Kidney (tissue), 14 donors: ENCODE measurements around the gene ZNF200. TPM values are rescaled to one million over a fixed set of nuclear protein-coding genes. Genes with fewer than 3 reads are reported as not detected.

Source experiments
- DNase-seq, 5 donors: peaks; one replicate each; pipeline ENCODE4 v3.0.0-alpha.2; 2013 to 2020
- FAIRE-seq: peaks from 2 replicates; lab custom pipeline; 2012; peaks lifted over from hg19 to GRCh38; lab: Jason Lieb, UNC
- H3K27ac ChIP-seq, 2 donors: one replicate each; pipeline ENCODE4 v1.7.0; 2013; ENCODE audit warnings: low read depth in 2 of 2, low read length in 2 of 2, inconsistent platforms in 1 of 2
- H3K27me3 ChIP-seq: one replicate; pipeline ENCODE4 v1.7.1; 2013; ENCODE audit warnings: low read length, inconsistent platforms; ENCODE audit not compliant: control insufficient read depth, insufficient read depth
- H3K36me3 ChIP-seq, 3 donors: one replicate each; pipeline versions ENCODE4 v1.7.0 to v1.7.1; 2013; ENCODE audit warnings: low read length in 3 of 3, control low read depth in 1 of 3, inconsistent platforms in 1 of 3; ENCODE audit not compliant: insufficient read depth in 3 of 3, control insufficient read depth in 2 of 3
- H3K4me1 ChIP-seq, 3 donors: one replicate each; pipeline versions ENCODE4 v1.7.0 to v1.7.1; 2013; ENCODE audit warnings: low read length in 3 of 3, inconsistent platforms in 1 of 3, low read depth in 1 of 3; ENCODE audit not compliant: control insufficient read depth in 2 of 3, insufficient read depth in 2 of 3
- H3K4me3 ChIP-seq, 3 donors: one replicate each; pipeline versions ENCODE4 v1.7.0 to v1.8.1; 2013; ENCODE audit warnings: low read length in 3 of 3, control low read depth in 1 of 3, inconsistent platforms in 1 of 3
- H3K9ac ChIP-seq, 3 donors: one replicate each; pipeline versions ENCODE4 v1.7.0 to v1.7.1; 2013; ENCODE audit warnings: low read length in 3 of 3, control low read depth in 1 of 3, inconsistent platforms in 1 of 3
- H3K9me3 ChIP-seq, 3 donors: one replicate each; pipeline versions ENCODE4 v1.7.0 to v1.7.1; 2013; ENCODE audit warnings: low read length in 3 of 3, control low read depth in 1 of 3, inconsistent platforms in 1 of 3; ENCODE audit not compliant: control insufficient read depth in 2 of 3, insufficient read depth in 1 of 3
- intact Hi-C: fragments of 100-400 bp; cut with DNase I; formaldehyde crosslinking; loops from one replicate; pipeline ENCODE4 v1.11.1; 2022
- polyA plus RNA-seq: library from polyadenylated mRNA; stranded (reverse); fragments of 350-450 nt; fragmentation: Illumina TruSeq; extraction: RNeasy Lipid Tissue Mini Kit (QIAGEN cat#74804); gene quantifications from one replicate; pipeline ENCODE4 v1.2.3, GENCODE V29; 2014; ENCODE audit warnings: low read depth, low replicate concordance; ENCODE audit not compliant: insufficient read depth
- total RNA-seq: library from RNA; stranded (reverse); fragmentation: NEBNext Ultra II Directional; extraction: Animal tissue kit (Norgen Biotek cat#: 25700); gene quantifications from one replicate; pipeline ENCODE4 v1.2.1, GENCODE V29; 2021
- TF ChIP-seq, protein P1 (sequence below): IDR thresholded peaks from 3 replicates; pipeline ENCODE4 v1.5.1; 2012; ENCODE audit warnings: mild to moderate bottlenecking, moderate library complexity, borderline replicate concordance; ENCODE audit not compliant: insufficient read depth; ENCODE audit errors: extremely low read depth
- donor health status: control.
- donor health status: control.
- donor health status: control.
- donor health status: control.
- donor health status: control.
- donor health status: DM: yes; HTN: yes; CAD: no.
- donor health status: Normal renal cell carcinoma (clear cell type).

The ZNF200 gene
- total and polyA plus RNA-seq, 2 donors from 2014 or later: 3.3 to 9.6 TPM

DNA sequence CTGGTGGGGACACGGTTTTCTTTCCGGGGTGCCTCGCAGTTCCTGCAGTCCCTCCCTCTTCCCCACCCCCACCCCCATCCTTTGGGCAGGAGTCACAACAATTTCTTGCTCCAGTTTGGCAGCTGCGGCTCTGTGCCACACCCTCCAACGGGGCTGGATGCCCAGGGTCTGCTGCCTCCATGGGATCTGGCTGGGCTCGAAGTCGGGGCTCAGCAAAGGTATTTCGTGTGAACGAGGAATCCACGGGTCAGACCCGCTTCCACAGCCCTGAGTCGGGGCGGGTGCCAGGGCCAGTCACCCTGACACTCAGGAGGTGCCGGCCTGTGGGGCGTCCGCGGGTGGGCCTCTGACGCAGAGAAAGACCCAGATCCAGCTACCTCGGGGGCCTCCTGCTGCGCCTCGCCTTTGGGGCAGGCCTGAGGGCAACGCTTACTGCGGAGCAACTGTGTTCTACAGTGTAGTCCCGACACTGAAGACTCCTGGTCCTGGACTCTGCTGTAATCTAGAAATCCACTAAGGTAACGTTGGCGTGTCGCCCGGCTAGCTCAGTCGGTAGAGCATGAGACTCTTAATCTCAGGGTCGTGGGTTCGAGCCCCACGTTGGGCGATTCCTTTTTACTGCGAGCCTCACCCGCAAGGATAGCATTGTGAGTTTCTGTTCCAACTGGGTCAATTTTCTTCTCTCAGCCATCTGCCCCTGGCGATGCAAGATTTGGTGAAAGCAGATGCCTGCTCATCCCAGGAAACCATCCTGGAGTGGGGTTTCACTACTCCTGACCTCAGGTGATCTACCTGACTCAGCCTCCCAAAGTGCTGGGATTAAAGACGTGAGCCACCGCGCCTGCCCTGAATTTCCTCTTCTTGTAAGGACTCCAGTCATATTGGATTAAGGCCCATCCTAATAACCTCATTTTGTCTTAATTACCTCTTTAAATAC lies 59.5 kb downstream of the ZNF200 start:
- DNase-seq (peak in 2 of 5 donors; percentile 11 to 53), FAIRE-seq (no peak)
- Histone ChIP-seq H3K4me3 (no peak overlapping the region), H3K27me3 (peaks cover 55% of the 10 kb centered on the region), H3K9me3 (no peaks in the 10 kb centered on the region), H3K27ac (no peak overlapping the region), H3K9ac (no peak overlapping the region), H3K4me1 (no peaks in the 10 kb centered on the region), H3K36me3 (no peaks in the 10 kb centered on the region)
- TF ChIP-seq, protein P1, sequence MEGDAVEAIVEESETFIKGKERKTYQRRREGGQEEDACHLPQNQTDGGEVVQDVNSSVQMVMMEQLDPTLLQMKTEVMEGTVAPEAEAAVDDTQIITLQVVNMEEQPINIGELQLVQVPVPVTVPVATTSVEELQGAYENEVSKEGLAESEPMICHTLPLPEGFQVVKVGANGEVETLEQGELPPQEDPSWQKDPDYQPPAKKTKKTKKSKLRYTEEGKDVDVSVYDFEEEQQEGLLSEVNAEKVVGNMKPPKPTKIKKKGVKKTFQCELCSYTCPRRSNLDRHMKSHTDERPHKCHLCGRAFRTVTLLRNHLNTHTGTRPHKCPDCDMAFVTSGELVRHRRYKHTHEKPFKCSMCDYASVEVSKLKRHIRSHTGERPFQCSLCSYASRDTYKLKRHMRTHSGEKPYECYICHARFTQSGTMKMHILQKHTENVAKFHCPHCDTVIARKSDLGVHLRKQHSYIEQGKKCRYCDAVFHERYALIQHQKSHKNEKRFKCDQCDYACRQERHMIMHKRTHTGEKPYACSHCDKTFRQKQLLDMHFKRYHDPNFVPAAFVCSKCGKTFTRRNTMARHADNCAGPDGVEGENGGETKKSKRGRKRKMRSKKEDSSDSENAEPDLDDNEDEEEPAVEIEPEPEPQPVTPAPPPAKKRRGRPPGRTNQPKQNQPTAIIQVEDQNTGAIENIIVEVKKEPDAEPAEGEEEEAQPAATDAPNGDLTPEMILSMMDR: no peak
- intact Hi-C loops: no loop called here

DNA sequence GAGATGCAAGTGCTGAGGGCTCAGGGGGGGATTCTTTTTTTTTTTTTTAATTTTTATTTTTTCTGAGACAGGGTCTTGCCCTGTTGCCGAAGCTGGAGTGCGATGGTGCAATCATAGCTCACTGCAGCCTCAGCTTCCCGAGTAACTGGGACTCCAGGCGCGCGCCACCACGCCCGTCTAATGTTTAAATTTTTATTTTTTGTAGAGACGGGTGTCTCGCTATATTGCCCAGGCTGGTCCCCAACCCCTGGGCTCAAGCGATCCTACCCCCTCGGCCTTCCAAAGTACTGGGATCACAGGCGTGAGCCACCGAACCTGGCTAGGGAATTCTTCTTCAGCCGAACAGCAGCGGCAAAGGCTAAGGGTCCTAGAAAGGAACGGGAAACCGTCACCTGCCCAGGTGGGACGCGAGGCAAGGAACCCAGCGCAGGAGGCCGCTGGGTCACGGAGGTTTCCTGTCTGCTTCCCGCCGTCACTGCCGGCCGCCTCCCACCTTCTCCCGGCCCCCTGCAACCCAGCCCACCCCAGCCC lies 60.3 kb downstream of the ZNF200 start:
- Histone ChIP-seq H3K27me3 (peaks cover 56% of the 10 kb centered on the region), H3K36me3 (no peaks in the 10 kb centered on the region), H3K4me3 (no peak overlapping the region), H3K4me1 (no peaks in the 10 kb centered on the region), H3K9ac (no peak overlapping the region), H3K27ac (no peak overlapping the region), H3K9me3 (no peaks in the 10 kb centered on the region)
- intact Hi-C loops: no loop called here
- peak in 1 of 5 donors; percentile 34 for DNase-seq
- TF ChIP-seq, protein P1: no peak
- FAIRE-seq: no peak

DNA sequence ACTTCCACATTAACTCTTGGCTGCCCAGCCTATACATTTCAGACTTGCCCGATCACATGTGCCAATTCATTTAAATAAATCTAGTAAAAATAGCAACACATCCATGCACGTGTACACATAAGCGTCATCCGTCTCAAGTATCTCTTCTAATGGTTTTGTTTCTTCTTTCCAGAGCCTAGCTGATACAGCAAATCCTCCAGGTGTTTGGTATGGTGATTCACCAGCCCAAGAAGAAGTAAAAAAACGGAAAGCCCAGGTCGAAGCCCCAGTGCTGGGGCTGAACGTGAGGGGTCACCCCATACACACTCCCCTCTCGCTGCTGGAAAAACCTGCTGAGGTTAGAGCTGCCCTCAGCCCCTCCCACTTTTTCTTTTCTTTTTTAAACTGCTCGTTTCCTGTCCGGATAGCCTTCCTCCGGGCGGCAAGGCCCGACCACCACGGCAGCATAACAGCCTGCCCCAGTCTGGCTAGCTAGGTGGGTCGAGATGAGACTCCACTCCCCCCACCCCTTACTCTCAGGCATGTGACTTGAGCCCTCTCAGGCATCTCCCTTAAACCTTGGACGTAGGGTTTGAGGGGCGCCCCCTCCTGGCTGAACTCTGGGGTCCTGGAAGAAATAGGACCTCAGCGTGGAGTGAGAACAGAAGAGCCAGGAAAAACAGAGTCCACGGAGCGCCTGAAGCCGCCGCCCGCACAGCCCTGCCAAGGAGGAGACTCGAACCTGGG lies 60.9 kb downstream of the ZNF200 start:
- H3K4me1 ChIP-seq: no peaks in the 10 kb centered on the region
- intact Hi-C loops: no loop called here
- no peak overlapping the region for H3K9ac ChIP-seq
- TF ChIP-seq, protein P1: no peak
- H3K9me3 ChIP-seq: no peaks in the 10 kb centered on the region
- no peaks in the 10 kb centered on the region for H3K36me3 ChIP-seq
- H3K27ac ChIP-seq: no peak overlapping the region
- no peak for FAIRE-seq
- peak in 3 of 5 donors; percentile 37 to 57 (median 49) for DNase-seq
- H3K27me3 ChIP-seq: peaks cover 56% of the 10 kb centered on the region
- no peak overlapping the region for H3K4me3 ChIP-seq

Other genes with a start within 250 kb of the ZNF200 start
- gene CLDN9, start 222.2 kb downstream of the ZNF200 start, total RNA-seq: 0.60 TPM
- gene CLDN9, start 222.2 kb downstream of the ZNF200 start, polyA plus RNA-seq: not detected
- 0.47 TPM for gene CLDN6, start 217.0 kb downstream of the ZNF200 start, total RNA-seq
- not detected for gene CLDN6, start 217.0 kb downstream of the ZNF200 start, polyA plus RNA-seq
- gene TNFRSF12A, start 214.8 kb downstream of the ZNF200 start, total RNA-seq: 114 TPM
- 87.3 TPM for gene TNFRSF12A, start 214.8 kb downstream of the ZNF200 start, polyA plus RNA-seq
- 61.3 TPM for gene HCFC1R1, start 211.2 kb downstream of the ZNF200 start, total RNA-seq
- gene HCFC1R1, start 211.2 kb downstream of the ZNF200 start, polyA plus RNA-seq: 332 TPM
- 26.1 TPM for gene THOC6, start 211.1 kb downstream of the ZNF200 start, total RNA-seq
- 21.2 TPM for gene THOC6, start 211.1 kb downstream of the ZNF200 start, polyA plus RNA-seq
- gene BICDL2, start 198.2 kb downstream of the ZNF200 start, total RNA-seq: 12.1 TPM
- 2.9 TPM for gene BICDL2, start 198.2 kb downstream of the ZNF200 start, polyA plus RNA-seq
- gene MMP25, start 188.6 kb downstream of the ZNF200 start, total RNA-seq: 1.7 TPM
- gene MMP25, start 188.6 kb downstream of the ZNF200 start, polyA plus RNA-seq: 0.65 TPM
- gene IL32, start 169.5 kb downstream of the ZNF200 start, total RNA-seq: 181 TPM
- 495 TPM for gene IL32, start 169.5 kb downstream of the ZNF200 start, polyA plus RNA-seq
- not detected for gene ZSCAN10, start 135.9 kb downstream of the ZNF200 start, total RNA-seq
- not detected for gene ZSCAN10, start 135.9 kb downstream of the ZNF200 start, polyA plus RNA-seq
- 12.7 TPM for gene ZNF205, start 122.6 kb downstream of the ZNF200 start, total RNA-seq
- 14.1 TPM for gene ZNF205, start 122.6 kb downstream of the ZNF200 start, polyA plus RNA-seq
- gene ZNF213, start 100.1 kb downstream of the ZNF200 start, total RNA-seq: 12.5 TPM
- 5.6 TPM for gene ZNF213, start 100.1 kb downstream of the ZNF200 start, polyA plus RNA-seq
- not detected for gene OR1F1, start 47.0 kb downstream of the ZNF200 start, total RNA-seq
- gene OR1F1, start 47.0 kb downstream of the ZNF200 start, polyA plus RNA-seq: not detected
- 4.1 TPM for gene MEFV, start 21.5 kb upstream of the ZNF200 start, total RNA-seq
- gene MEFV, start 21.5 kb upstream of the ZNF200 start, polyA plus RNA-seq: not detected
- gene ZNF263, start 48.3 kb upstream of the ZNF200 start, total RNA-seq: 29.7 TPM
- gene ZNF263, start 48.3 kb upstream of the ZNF200 start, polyA plus RNA-seq: 14.6 TPM
- gene TIGD7, start 70.3 kb upstream of the ZNF200 start, total RNA-seq: 7.5 TPM
- 4.2 TPM for gene TIGD7, start 70.3 kb upstream of the ZNF200 start, polyA plus RNA-seq
- gene ZNF75A, start 70.3 kb upstream of the ZNF200 start, total RNA-seq: 41.3 TPM
- gene ZNF75A, start 70.3 kb upstream of the ZNF200 start, polyA plus RNA-seq: 14.3 TPM
- gene OR2C1, start 120.7 kb upstream of the ZNF200 start, total RNA-seq: not detected
- gene OR2C1, start 120.7 kb upstream of the ZNF200 start, polyA plus RNA-seq: not detected
- 16.3 TPM for gene ZSCAN32, start 165.8 kb upstream of the ZNF200 start, total RNA-seq
- gene ZSCAN32, start 165.8 kb upstream of the ZNF200 start, polyA plus RNA-seq: 9.8 TPM
- 12.4 TPM for gene ZNF174, start 166.1 kb upstream of the ZNF200 start, total RNA-seq
- gene ZNF174, start 166.1 kb upstream of the ZNF200 start, polyA plus RNA-seq: 10.9 TPM
- 3.4 TPM for gene ZNF597, start 208.3 kb upstream of the ZNF200 start, total RNA-seq
- 0.99 TPM for gene ZNF597, start 208.3 kb upstream of the ZNF200 start, polyA plus RNA-seq
- 51.6 TPM for gene NAA60, start 208.5 kb upstream of the ZNF200 start, total RNA-seq
- 66.6 TPM for gene NAA60, start 208.5 kb upstream of the ZNF200 start, polyA plus RNA-seq